HL-60 (cell line): ENCODE data around the gene DLK1.

Experiments used
- GABPA ChIP-seq: IDR thresholded peaks from 2 replicates; pipeline ENCODE4 v1.6.1; 2012; ENCODE audit warnings: low read depth
- POLR2AphosphoS5 ChIP-seq: IDR thresholded peaks from 2 replicates; pipeline ENCODE4 v1.6.1; 2012; ENCODE audit warnings: low read depth
- TF ChIP-seq, protein P1 (sequence below): IDR thresholded peaks from one replicate; pipeline ENCODE4 v1.5.1; 2011; ENCODE audit warnings: low read length, control low read depth, inconsistent platforms; ENCODE audit not compliant: insufficient read depth

DNA sequence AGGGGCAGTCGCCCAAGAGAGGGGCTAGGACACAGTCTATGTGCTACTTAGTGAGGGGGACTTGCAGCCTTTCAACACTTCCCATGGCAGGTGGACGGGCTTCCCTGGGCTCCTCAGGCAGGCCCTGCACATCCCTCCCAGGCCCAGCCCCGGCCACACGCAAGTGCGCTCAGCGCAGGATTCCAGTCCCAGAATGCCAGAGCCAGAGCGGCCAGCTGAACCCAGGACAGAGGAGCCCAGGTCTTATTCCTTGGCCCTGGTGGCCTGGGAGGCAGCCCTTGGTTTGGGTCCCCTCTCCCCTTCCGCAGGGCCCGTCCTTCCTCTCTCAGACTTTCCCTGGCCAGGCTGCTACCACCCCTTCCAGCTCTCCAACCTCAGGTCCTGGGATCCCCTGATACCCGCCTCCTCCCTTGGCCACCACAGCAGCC, 12.0 kb downstream of the DLK1 start:
- TF ChIP-seq, protein P1, sequence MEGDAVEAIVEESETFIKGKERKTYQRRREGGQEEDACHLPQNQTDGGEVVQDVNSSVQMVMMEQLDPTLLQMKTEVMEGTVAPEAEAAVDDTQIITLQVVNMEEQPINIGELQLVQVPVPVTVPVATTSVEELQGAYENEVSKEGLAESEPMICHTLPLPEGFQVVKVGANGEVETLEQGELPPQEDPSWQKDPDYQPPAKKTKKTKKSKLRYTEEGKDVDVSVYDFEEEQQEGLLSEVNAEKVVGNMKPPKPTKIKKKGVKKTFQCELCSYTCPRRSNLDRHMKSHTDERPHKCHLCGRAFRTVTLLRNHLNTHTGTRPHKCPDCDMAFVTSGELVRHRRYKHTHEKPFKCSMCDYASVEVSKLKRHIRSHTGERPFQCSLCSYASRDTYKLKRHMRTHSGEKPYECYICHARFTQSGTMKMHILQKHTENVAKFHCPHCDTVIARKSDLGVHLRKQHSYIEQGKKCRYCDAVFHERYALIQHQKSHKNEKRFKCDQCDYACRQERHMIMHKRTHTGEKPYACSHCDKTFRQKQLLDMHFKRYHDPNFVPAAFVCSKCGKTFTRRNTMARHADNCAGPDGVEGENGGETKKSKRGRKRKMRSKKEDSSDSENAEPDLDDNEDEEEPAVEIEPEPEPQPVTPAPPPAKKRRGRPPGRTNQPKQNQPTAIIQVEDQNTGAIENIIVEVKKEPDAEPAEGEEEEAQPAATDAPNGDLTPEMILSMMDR: no peak
- TF ChIP-seq POLR2AphosphoS5 (no peak), GABPA (no peak)
